GM10266 (cell line): ENCODE results near the gene APBA2.

ENCODE experiments used
- DNase-seq: peaks from one replicate; pipeline ENCODE4 v3.0.0; 2012; ENCODE audit errors: extremely low spot score
- TF ChIP-seq, protein P1 (sequence below): IDR thresholded peaks from 2 replicates; pipeline ENCODE4 v1.5.1; 2012; ENCODE audit warnings: mild to moderate bottlenecking, low read depth; ENCODE audit not compliant: control insufficient read depth, insufficient read depth; ENCODE audit errors: missing control alignments

The APBA2 gene

DNA sequence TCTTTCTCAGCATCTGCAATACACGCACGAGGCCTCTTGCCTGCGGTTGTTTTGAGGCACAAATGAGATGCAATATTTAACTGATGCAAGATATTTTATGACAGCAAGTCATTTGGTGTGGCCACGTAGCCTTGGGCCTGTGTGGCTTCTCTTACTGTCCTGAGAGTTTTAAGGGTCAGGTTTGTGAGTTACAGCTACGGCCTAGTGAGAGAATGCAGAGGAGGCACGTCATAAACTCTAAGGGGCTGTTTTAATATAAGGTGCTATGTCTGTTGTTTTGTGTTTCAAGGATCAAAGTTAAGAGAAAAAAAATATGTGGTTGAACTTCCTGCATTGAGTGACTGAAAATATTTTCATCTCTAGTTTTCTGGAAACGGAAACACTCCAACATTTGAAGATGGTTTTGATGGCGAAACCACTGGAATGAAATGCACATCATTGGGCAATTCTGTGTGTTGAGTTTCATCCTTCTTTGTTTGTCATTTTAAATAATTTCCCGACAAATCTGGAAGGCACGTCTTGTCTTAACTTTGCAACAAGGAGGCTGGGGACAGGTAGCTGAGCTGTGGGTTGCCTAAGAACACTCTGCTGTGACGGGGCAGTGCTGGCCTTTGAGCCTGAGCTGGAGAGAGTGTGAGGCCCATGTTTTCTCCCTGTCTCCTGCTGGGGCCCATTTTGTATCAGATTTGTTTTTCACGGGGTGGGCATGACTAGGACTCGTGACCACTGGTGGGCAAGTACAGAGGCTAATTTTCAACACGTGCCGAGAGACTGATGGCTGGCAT is 5.1 kb downstream of the APBA2 start:
- DNase-seq = no peak
- TF ChIP-seq, protein P1, sequence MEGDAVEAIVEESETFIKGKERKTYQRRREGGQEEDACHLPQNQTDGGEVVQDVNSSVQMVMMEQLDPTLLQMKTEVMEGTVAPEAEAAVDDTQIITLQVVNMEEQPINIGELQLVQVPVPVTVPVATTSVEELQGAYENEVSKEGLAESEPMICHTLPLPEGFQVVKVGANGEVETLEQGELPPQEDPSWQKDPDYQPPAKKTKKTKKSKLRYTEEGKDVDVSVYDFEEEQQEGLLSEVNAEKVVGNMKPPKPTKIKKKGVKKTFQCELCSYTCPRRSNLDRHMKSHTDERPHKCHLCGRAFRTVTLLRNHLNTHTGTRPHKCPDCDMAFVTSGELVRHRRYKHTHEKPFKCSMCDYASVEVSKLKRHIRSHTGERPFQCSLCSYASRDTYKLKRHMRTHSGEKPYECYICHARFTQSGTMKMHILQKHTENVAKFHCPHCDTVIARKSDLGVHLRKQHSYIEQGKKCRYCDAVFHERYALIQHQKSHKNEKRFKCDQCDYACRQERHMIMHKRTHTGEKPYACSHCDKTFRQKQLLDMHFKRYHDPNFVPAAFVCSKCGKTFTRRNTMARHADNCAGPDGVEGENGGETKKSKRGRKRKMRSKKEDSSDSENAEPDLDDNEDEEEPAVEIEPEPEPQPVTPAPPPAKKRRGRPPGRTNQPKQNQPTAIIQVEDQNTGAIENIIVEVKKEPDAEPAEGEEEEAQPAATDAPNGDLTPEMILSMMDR = no peak

DNA sequence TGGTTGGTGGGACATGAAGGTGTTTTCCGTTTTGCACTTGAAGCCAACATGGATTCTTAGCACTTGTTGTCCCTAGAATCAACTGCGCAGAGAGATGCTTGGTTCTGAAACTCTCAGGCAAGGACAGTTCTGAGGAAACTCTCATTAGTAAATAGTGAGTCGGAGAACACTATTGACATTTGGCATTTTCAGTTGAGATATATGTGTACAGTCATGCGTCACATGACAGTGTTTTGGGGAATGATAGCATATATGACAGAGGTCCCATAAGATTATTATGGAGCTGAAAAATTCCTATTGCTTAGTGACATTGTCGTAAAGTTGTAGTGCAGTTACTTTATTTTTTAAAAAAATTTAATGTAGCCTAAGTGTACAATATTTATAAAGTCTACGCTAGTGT is 5.8 kb downstream of the APBA2 start:
- TF ChIP-seq, protein P1 = no peak
- DNase-seq = no peak

DNA sequence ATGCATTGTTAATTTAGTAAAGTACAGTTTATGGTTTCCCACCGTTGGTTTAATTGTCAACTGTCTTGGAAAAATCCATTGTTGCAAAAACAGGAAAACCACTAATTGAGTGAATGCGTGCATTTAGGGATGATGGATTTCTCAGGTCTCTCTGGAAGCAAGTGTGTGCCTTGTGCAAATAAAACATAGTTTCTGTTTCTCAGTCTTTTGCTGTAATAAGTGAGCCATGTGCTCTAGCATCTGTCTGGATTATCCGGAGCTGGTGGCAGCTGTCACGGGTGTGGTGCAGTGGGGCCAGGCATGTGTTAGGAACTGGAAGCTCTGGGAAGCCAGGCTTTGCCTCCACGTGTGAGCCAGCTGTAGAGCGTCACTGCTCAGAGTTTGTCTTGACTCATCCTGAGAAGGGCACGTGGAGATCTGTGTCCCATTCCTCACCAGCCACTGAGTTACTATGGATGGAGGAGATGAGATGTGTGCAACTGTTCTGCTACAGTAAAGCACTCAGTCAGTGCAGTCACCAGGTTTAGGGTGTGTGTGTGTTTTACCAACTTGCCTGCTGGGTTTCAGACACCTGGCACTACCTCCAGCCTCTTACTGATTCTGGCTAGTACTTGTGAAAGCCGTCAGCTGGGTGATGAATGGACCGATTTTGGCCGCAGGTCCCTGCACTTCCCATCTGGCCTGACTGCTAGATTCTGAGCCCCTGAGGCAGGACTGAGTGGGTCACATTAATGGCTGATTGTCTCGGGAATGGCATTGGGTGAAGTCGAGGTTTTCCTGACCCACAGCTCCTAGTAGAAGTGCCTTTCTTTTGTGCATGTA is 7.2 kb downstream of the APBA2 start:
- TF ChIP-seq, protein P1 = no peak
- DNase-seq = no peak

DNA sequence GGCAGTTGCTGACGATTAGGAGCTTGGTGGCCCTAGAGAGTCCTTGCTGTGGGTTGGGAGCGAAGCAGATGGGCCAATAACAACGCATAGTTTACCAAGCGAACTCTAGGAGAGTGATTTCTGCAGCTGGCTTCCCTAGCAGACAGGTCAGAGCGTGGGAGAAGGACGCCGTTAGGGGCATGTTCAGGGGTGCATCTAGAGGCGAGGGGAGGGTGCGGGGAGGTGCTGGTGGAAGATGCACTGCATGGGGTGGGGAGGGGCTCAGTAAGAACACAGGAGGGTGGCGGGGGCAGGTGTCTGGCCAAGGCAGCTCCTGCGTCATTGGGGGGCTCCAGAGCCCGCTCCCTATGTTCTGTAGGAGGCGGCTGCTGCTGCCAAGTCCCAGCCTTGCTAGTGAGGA is 8.9 kb downstream of the APBA2 start:
- TF ChIP-seq, protein P1 = no peak
- no peak for DNase-seq

DNA sequence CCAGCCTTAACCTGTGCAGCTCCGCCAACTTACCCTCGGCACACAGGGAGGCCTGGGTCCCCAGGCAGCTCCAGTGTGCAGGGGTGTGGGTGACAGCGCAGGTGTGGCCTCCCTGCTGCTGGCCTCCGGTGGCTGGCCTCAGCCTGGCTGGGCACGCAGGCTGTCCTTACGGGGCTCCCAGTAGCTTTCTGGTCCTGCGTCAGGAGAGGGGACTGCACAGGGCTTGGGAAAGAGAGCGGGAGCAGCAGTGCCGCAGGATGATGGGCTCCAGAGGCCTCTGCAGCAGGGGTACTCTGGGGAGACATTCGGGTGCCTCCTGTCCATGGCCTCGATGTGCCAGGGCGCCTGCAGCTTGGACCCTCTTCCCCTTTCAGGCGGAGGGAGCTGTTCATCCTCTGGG is 9.4 kb downstream of the APBA2 start:
- no peak for DNase-seq
- TF ChIP-seq, protein P1 = no peak

DNA sequence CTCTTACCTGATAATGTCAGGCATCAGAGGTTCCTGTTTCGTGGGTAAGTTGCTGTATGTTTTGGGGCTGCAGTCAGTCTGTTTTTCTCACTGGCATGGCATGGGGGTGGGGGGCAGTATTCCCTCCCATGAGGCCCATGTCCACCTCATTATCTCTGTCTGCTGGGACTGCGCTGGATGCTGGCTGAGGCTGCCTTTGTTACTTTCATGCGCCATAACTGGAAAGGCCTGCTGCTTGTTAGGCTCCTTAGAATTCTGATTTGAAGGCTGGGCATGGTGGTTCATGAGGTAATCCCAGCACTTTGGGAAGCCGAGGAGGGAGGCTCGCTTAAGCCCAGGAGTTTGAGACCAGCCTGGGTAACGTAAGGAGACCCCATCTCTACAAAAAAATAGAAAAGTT is 9.8 kb downstream of the APBA2 start:
- TF ChIP-seq, protein P1 = no peak
- DNase-seq = no peak

DNA sequence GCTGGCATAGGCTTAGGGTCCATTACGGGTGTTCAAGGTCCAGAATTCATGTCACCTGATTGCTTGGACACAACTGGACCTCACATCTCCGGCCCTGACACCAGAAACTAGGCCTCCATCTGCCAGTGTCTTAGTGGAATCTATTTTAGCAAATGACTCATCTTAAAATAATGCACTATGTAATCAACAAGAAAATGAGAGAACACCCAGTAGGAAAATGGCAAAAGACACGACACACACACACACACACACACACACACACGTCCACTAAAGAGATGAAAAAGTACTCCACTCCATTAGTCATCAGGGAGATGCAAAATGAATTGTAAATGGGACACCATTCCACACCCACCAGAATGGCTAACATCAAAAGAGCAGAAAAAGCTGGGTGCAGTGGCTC is 11.2 kb downstream of the APBA2 start:
- TF ChIP-seq, protein P1 = no peak
- no peak for DNase-seq
